Osteocyte (in vitro differentiated cells): ENCODE measurements around the gene TANGO6. TPM values are rescaled to one million over a fixed set of nuclear protein-coding genes. Genes with fewer than 3 reads are reported as not detected.

ENCODE experiments used
- DNase-seq: peaks from one replicate; pipeline ENCODE4 v3.0.0; 2021; ENCODE audit warnings: mixed read lengths; ENCODE audit not compliant: unreplicated experiment; ENCODE audit errors: extremely low spot score
- H3K27ac Mint-ChIP-seq: one replicate; pipeline ENCODE4 v1.8.0; 2021; ENCODE audit warnings: mild to moderate bottlenecking, mixed read lengths; ENCODE audit not compliant: unreplicated experiment
- H3K27me3 Mint-ChIP-seq: one replicate; pipeline ENCODE4 v1.8.0; 2021; ENCODE audit warnings: mixed read lengths; ENCODE audit not compliant: unreplicated experiment
- H3K36me3 Mint-ChIP-seq: one replicate; pipeline ENCODE4 v1.8.0; 2021; ENCODE audit warnings: mixed read lengths; ENCODE audit not compliant: unreplicated experiment
- H3K4me1 Mint-ChIP-seq: one replicate; pipeline ENCODE4 v1.8.0; 2021; ENCODE audit warnings: mixed read lengths; ENCODE audit not compliant: unreplicated experiment
- H3K4me3 Mint-ChIP-seq: one replicate; pipeline ENCODE4 v1.8.0; 2021; ENCODE audit warnings: mild to moderate bottlenecking, moderate library complexity, mixed read lengths; ENCODE audit not compliant: unreplicated experiment
- H3K9me3 Mint-ChIP-seq: one replicate; pipeline ENCODE4 v1.8.0; 2021; ENCODE audit warnings: mixed read lengths; ENCODE audit not compliant: unreplicated experiment
- CTCF ChIP-seq: fragments of 200-600 bp; sonication (generic); IDR thresholded peaks from 2 replicates; pipeline ENCODE4 v1.5.0; 2021; ENCODE audit warnings: antibody characterized with exemption, mild to moderate bottlenecking, moderate library complexity
- total RNA-seq: library from RNA; stranded (reverse); gene quantifications from 2 replicates; pipeline ENCODE4 v1.2.1, GENCODE V29; 2021

The TANGO6 gene
- total RNA-seq, 1 donor from 2014 or later = 11.9 TPM

- Mint-ChIP-seq H3K27me3 (no peaks in the 10 kb centered on the region), H3K36me3 (peaks cover 11% of the 10 kb centered on the region), H3K4me1 (peaks cover 14% of the 10 kb centered on the region), H3K4me3 (no peak overlapping the region), H3K27ac (no peak overlapping the region), H3K9me3 (no peaks in the 10 kb centered on the region)
- TF ChIP-seq CTCF = no peak
- DNase-seq = no peak
Measured at GRCh38 chr16:69037373-69038160, 194.2 kb downstream of the TANGO6 start.

- no peaks in the 10 kb centered on the region for H3K9me3 Mint-ChIP-seq
- peaks cover 14% of the 10 kb centered on the region for H3K36me3 Mint-ChIP-seq
- no peak overlapping the region for H3K4me3 Mint-ChIP-seq
- DNase-seq = no peak
- H3K27ac Mint-ChIP-seq = peak overlapping the region; percentile 4
- H3K4me1 Mint-ChIP-seq = peaks cover 14% of the 10 kb centered on the region
- no peak for TF ChIP-seq CTCF
- H3K27me3 Mint-ChIP-seq = no peaks in the 10 kb centered on the region
Measured at GRCh38 chr16:69039333-69039941, 196.1 kb downstream of the TANGO6 start.

GRCh38 chr16:69040144-69040909, 197.0 kb downstream of the TANGO6 start:
- H3K9me3 Mint-ChIP-seq = no peaks in the 10 kb centered on the region
- H3K27ac Mint-ChIP-seq = peak overlapping the region; percentile 4
- DNase-seq = no peak
- TF ChIP-seq CTCF = no peak
- no peak overlapping the region for H3K4me3 Mint-ChIP-seq
- H3K4me1 Mint-ChIP-seq = peaks cover 13% of the 10 kb centered on the region
- H3K36me3 Mint-ChIP-seq = peaks cover 14% of the 10 kb centered on the region
- no peaks in the 10 kb centered on the region for H3K27me3 Mint-ChIP-seq

- H3K36me3 Mint-ChIP-seq = peaks cover 4% of the 10 kb centered on the region
- H3K9me3 Mint-ChIP-seq = no peaks in the 10 kb centered on the region
- no peak for TF ChIP-seq CTCF
- no peak for DNase-seq
- H3K4me1 Mint-ChIP-seq = peaks cover 16% of the 10 kb centered on the region
- peak overlapping the region; percentile 62 for H3K27ac Mint-ChIP-seq
- no peaks in the 10 kb centered on the region for H3K27me3 Mint-ChIP-seq
- H3K4me3 Mint-ChIP-seq = no peak overlapping the region
Measured at GRCh38 chr16:69048328-69049120, 205.2 kb downstream of the TANGO6 start.
